GM12864 (cell line): Measurements from ENCODE around the gene COL5A2.

Source experiments
- DNase-seq: peaks from one replicate; pipeline ENCODE4 v3.0.0-alpha.2; 2011; ENCODE audit warnings: low read depth
- H3K4me3 ChIP-seq: 2 replicates; pipeline ENCODE4 v1.5.1; 2011; ENCODE audit warnings: mild to moderate bottlenecking, low read depth, low read length, control low read depth
- CTCF ChIP-seq: IDR thresholded peaks from 2 replicates; pipeline ENCODE4 v1.5.1; 2011; ENCODE audit warnings: low read depth, mild to moderate bottlenecking, moderate library complexity, low read length, control low read depth, inconsistent platforms; ENCODE audit errors: missing control alignments

The COL5A2 gene

GRCh38 chr2:189168856-189169499, 10.6 kb downstream of the COL5A2 start:
- no peak for TF ChIP-seq CTCF
- no peak overlapping the region for H3K4me3 ChIP-seq
- DNase-seq: no peak

GRCh38 chr2:189165656-189166380, 13.7 kb downstream of the COL5A2 start:
- no peak overlapping the region for H3K4me3 ChIP-seq
- TF ChIP-seq CTCF: no peak
- DNase-seq: no peak

GRCh38 chr2:189164746-189165145, 14.8 kb downstream of the COL5A2 start:
- DNase-seq: no peak
- TF ChIP-seq CTCF: no peak
- H3K4me3 ChIP-seq: no peak overlapping the region

GRCh38 chr2:189163889-189164288, 15.7 kb downstream of the COL5A2 start:
- DNase-seq: no peak
- no peak overlapping the region for H3K4me3 ChIP-seq
- TF ChIP-seq CTCF: no peak

GRCh38 chr2:189162566-189162965, 17.0 kb downstream of the COL5A2 start:
- DNase-seq: no peak
- TF ChIP-seq CTCF: no peak

GRCh38 chr2:189161894-189162293, 17.7 kb downstream of the COL5A2 start:
- no peak for DNase-seq
- H3K4me3 ChIP-seq: no peak overlapping the region
- TF ChIP-seq CTCF: no peak

More at GRCh38 chr2:189162566-189162965, 17.0 kb downstream of the COL5A2 start:
- H3K4me3 ChIP-seq: no peak overlapping the region

- H3K4me3 ChIP-seq: no peak overlapping the region
- TF ChIP-seq CTCF: no peak
- no peak for DNase-seq
These were observed 19.8 kb downstream of the COL5A2 start for GRCh38 chr2:189159717-189160116.
